ENCODE results near the gene PLK5.
"Not testable (repeated sequence)": the region's sequence is repeated elsewhere in the genome, so short reads cannot be mapped to it uniquely, and the experiment has no call there.

The PLK5 gene

DNA sequence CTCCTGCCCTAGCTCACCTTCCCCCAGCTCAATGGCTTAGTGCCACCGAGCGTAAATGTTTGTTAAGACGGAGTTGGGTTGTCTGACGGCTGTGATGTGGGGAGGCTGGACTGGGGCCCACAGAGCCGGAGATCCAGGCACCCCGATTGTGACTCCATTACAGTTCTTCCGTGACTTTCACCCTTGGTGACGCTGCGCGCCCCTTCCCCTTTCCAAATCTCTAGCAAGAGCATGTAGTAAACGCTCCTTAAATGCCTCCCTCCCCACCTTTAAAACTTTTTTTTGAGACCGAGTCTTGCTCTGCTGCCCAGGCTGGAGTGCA is 32.1 kb upstream of the PLK5 start:
- DNase-seq = no peak

DNA sequence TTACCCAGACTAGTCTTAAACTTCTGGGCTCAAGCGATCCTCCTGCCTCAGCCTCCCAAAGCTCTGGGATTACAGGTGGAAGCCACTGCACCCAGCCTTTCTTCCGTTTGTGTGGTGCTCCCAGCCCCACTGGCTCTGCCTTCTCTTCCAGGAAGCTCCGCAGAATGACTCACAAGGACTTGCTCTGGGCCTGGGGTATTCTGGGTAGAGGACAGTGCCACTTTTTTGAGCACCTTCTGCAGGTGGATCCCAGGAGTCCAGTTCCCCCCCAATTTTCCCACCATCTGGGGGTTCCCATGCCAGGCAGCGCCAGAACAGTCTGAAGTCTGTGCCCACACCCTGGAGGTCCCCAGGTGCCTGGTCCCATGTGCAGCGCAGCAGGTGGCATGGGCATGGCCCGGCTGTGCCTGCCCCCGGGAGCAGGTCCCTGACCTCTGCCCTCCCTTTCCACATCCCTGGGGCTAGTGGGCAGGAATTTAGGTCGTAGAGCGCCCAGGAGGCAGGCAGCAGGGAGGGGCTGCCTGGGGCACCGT is 31.3 kb upstream of the PLK5 start:
- DNase-seq = no peak

DNA sequence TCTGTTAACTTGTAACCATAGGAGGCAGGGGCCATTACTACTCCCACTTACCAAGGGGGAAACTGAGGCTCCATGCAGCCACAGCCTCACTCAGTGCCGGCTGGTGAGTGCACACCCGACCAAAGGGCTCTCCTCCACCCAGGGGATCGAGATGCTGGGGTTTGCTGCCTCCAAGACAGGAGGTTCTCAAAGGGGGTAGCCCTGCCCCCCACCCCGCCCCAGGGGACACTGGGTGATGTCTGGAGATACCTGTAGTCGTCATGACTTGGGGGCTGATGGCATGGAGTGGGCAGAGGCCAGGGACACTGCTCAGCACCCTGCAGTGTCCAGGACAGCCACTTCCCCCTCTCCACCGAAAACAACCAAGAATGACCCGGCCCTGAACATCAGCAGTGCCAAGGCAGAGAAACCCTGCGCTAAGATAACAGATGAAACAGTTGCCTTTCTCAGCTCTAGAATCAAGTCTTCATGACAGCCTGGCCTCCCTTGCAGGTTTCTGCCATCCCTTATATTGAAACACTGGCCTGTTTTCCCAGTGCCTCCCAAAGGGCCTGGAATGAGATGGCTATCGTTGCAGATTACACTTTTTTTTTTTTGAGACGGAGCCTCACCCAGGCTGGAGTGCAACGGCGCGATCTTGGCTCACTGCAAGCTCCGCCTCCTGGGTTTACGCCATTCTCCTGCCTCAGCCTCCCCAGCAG is 29.6 kb upstream of the PLK5 start:
- DNase-seq = no peak

DNA sequence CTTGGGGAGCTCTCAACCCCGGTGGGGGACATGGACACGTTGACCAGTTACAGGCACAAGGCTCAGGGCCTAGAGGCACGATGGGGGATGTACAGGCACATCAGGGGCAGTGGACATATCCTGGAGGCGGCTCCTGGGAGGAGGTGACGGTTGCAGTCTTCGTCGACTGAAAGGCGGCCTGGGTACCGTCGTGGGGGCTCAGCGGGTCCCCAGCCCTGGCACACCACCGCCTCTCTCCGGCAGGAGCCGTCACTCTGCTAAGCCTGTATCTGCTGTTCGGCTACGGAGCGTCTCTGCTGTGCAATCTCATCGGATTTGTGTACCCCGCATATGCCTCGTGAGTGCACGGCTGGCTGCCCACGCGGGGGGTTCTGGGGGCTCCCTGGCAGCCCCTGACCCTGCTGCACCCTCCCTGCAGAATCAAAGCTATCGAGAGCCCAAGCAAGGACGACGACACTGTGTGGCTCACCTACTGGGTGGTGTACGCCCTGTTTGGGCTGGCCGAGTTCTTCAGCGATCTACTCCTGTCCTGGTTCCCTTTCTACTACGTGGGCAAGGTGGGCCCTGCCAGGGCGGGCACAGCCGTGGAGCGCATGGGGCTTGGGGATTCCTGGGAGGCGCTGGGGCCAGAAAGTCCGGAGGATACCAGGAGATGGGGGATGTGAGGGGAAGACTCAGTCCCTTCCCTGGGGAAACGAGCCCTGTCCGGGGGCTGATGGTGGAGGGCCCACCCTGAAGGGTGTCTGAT is 28.7 kb upstream of the PLK5 start:
- DNase-seq = no peak

DNA sequence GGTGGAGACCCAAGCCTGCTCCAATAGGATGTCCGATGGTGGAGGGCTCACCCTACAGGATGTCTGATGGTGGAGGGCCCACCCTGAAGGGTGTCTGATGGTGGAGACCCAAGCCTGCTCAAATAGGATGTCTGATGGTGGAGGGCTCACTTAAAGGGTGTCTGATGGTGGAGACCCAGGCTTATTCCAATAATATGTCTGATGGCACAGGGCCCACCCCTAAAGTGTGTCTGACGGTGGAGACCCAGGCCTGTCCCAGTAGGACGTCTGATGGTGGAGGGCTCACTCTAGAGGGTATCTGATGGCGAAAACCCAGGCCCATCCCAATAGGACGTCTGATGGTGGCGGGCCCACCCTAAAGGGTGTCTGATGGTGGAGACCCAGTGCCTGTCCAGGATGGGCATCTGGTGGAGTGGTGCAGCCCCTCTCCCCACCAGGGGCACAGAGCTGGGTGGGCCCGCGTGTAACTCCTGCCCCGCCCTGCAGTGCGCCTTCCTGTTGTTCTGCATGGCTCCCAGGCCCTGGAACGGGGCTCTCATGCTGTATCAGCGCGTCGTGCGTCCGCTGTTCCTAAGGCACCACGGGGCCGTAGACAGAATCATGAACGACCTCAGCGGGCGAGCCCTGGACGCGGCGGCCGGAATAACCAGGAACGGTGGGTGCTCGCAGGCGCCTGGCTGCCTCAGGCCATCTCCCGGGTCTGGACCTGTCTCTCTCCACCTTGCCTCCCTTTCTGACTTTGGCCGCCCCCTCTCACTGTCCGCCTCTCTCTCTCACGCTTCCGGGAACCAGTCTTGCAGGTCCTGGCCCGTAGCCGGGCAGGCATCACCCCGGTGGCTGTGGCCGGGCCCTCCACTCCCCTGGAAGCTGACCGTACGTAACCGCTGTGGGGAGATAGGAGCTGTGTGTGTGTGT is 27.8 kb upstream of the PLK5 start:
- DNase-seq = no peak

DNA sequence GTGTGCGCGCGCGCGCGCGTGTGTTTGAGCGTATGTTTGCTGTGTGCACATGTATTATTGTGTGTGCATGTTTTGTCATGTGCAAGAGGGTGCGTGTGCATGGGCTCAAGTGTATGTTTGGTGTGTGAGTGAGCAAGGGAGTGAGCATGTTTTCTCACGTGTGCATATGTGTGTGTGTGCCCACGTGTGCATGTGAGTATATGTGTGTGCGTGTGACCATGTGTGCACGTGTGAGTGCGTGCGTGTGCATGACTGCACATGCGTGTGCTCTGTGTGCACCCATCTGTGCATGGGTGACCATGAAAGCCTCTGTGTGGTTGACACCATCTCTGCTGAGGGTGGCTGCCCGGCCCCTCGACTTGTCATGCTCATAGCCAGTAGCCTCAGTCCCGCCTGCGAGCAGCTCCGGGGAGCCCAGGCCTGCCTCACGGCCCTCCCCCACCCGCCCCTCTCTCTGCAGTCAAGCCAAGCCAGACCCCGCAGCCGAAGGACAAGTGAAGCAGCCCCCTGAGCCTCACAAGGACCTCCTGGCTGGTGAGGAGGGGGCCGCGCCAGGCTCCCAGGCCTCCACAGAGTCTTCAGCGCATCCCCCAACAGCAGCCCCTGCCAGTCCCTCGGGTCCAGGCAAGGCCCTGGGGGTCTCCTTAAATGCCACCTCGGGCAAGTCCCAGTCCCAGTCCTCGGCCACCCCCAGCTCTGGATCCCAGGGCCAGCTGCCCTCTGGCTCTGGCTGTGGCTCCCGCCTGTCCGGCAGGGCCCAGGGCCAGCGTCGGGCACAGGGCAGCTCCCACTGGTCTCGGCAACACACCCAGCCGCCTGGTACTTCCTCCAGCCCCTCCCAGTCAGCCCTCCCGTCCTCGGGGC is 26.9 kb upstream of the PLK5 start:
- DNase-seq = no peak

DNA sequence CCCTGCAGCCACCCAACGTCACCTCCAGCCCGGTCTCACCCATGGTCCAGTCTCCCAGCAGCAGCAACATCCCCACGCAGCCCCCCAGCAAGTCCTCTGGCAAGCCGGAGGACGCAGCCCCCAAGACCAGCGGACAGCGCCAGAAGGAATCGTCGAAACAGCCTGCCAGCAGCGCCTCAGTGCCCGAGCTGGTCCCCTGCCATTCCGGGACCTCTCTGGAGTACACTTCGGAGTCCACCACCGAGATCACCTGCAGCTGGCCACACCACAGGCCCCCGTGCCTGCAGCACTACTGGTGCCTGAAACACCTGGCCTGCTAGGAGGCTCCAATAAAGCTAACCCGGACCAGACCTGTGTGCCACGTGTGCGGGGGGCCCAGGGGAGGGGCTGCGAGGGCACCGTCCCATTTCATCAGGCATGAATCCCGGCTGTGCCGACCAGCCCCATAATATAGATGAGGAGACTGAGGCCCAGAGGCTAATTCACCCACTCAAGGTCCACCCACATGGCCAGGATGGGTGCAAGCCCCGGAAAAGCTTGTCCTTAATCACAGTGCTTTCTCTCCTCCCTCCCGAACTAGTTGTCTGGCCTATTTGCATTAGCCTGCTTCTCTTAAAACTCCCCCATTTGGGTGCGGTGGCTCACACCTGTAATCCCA is 26.2 kb upstream of the PLK5 start:
- no peak for DNase-seq

DNA sequence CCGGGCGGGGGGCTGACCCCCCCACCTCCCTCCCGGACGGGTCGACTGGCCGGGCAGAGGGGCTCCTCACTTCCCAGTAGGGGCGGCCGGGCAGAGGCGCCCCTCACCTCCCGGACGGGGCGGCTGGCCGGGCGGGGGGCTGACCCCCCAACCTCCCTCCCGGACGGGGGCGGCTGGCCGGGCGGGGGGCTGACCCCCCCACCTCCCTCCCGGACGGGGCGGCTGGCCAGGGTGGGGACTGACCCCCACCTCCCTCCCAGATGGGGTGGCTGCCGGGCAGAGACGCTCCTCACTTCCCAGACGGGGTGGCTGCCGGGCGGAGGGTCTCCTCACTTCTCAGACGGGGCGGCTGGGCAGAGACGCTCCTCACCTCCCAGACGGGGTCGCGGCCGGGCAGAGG is 24.6 kb upstream of the PLK5 start:
- not testable (repeated sequence) for DNase-seq

DNA sequence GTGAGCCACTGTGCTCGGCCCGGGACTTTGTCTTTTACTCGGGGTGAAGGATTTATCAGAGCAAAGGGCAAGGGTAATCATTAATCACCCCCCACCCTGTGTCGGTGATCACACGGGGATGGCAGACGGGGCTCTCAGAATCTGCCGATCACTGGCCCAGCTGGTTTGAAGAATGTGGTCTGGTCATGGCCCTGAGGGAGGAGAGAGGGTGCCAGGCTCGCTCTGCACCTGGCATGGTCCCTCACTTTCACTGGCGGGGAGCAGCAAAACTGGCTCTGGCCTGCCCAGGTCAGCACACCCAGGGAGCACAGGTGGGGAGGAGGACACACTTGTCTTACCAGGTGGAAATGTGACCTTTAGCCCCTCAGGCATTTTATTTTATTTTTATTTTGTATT is 22.7 kb upstream of the PLK5 start:
- peak; percentile 88 for DNase-seq

DNA sequence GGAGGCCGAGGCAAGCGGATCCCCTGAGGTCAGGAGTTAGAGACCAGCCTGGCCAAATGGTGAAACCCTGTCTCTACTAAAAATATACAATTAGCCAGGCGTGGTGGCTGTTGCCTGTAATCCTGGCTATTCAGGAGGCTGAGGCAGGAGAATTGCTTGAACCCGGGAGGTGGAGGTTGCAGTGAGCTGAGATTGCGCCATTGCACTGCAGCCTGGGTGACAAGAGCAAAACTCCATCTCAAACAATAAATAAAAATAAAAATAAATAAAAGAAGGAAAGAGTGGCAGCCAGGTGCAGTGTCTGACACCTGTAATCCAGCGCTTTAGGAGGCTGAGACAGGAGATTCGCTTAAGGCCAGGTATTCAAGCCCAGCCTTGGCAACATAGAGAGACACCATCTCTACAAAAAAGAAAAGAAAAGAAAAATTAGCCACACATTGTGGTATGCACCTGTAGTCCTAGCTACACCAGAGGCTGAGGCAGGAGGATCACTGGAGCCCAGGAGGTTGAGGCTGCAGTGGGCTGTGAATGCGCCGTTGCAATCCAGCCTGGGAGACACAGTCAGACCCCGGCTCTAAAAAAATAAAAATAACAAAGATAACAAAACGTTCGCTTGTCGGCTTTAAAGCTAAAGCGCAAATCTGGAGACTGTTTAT is 21.3 kb upstream of the PLK5 start:
- no peak for DNase-seq

DNA sequence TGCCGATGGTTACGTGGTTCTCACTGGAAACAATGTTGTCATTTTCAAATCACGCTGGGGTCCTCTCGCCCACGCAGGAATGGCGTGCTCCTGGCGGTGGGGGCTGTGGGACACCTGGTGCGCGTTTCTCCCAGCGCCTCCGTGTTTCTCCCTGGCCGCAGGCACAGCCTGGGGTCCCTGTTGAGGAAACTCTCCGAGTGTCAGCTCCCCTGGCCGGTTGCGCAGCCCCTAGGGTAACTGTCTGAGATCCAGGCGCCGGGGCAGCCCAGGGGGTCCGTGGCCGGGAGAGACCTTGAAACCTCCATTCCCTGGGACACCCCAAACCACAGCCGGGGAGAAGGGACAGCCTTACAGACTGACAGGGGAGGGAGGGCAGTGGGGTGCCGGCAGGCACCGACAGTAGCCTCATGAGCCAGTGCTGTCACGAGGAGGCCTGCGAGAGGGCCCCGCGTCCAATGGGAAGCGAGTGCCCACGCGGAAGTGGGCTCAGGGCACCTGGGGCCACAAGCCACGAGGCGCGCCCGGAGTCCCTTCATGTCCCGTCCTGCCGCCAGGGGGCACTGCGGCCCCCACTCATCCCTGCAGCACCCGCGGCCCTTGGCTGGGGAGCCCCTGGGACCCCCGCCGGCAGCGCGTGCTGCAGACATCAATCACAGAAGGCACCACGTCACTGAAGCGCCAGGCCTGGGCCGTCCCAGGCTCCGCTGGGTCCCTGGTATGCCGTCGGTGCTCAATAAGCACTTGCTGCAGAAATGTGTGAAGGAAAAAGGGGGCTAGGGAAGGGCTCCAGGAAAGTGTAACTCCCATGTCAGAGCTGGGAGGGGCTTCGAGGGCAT is 20.6 kb upstream of the PLK5 start:
- DNase-seq = peak; percentile 70

DNA sequence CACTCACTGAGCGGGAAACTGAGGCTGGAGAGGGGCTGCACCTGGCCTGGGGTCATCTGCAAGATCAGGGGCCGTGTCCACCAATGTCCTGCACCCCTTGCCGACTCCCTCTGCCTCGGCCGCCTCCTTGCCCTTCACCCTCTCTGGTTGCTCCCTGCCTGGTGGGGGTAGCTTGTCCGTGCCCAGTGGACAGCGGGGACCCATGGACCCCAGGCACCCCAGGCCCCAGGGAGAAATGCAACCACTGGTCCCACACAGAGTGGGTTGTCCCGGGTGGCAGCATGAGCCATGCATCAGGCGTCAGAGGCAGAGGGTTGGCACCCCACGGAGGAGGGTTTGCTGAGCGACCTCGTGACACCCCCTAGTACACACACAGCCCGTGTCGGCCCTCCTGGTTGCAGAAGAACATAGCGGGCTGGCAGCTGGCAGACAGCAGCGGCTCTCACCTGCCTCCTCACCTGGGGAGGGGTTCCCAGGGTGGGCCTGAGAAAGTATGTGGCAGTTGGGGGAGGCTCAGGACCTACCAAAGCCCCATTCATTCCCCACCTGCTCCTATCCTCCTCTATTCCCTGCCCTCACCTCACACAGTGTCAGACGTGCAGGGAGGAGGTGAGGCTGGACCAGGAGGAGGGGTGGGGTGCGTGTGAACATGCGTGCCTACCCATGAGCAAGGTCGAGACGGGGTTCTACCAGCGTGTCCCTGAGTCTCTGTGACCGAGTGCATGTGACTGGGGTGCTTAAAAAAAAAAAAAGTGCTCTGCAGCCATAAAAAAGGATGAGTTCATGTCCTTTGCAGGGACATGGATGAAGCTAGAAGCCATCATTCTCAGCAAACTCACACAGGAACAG is 19.7 kb upstream of the PLK5 start:
- no peak for DNase-seq

DNA sequence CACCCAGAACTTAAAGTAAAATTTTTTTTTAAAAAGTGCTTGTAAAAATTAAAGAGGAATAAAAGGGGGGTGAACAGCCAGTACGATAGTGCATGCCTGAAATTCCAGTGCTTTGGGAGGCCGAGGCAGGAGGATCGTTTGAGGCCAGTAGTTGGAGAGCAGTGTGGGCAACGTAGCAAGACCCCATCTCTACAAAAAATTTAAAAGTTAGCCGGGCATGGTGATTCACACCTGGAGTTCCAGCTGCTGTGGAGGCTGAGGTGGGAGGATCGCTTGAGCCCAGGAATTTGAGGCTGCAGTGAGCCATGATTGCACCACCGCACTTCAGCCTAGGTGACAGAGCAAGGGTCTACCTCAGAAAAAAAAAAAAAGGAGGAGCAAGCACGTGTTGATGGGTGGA is 18.9 kb upstream of the PLK5 start:
- no peak for DNase-seq

DNA sequence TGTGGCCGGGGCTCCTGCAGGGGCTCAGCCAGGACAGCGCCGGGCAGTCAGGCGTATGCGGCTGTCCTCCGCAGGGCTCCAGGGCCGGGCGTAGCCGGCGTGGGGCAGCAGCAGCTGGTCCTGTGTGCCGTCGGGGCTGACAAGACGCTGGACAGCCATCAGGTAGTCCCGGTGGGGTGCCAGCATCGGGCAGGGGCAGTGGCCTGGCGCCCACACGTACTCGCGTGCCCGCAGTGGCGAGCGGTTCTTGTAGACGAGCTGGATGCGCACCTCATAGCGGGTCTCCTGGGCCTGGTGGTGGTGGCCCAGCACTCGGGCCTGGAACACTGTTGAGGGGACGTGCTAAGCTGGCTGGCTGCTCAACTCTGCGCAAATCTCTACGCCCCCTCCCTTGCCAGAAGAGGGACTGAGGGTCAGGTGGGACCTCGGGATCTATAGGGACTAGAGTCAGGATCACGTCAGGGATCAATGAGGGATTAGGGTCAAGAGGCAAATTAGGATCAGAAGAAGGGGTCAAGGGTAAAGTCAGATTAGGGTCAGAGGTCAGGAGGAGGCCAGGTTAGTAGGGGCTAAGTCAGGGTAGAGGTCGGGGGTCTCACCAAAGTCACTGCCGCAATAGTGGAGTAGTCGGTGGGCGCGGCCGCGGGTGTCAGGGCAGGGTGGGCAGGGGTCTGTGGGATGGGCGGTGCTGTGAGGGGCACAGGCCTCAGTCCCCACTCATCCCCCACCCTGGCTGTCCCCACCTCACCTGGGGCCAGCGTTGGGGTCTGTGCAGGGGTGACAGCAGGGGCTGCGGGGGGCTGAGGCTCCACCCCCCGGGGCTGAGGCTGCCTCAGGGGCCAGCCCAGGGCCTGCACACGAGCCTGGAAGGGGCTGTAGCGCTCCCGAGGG is 17.6 kb upstream of the PLK5 start:
- DNase-seq = no peak

DNA sequence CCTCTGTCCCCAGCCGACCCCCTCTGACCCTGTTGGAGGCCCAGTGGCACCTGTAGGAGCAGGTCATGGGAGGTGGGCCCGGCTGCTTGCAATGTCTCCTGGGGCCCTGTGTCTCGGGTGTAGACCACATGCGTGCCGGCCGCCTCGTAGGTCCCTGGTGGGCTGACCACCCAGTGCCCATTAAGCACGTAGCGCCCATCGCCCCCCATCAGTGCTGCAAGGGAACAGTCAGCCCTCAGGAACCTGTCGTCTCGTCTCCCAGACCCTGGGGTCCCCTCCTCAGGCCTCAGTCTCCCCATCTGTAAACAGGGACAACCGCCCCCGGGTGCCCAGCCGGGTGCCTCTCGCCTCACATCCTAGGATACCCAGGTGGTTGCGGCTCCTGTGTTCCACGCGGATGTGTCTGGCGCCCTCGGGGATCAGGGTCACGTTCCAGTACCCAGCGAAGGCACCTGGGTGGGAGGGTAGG is 16.7 kb upstream of the PLK5 start:
- no peak for DNase-seq

DNA sequence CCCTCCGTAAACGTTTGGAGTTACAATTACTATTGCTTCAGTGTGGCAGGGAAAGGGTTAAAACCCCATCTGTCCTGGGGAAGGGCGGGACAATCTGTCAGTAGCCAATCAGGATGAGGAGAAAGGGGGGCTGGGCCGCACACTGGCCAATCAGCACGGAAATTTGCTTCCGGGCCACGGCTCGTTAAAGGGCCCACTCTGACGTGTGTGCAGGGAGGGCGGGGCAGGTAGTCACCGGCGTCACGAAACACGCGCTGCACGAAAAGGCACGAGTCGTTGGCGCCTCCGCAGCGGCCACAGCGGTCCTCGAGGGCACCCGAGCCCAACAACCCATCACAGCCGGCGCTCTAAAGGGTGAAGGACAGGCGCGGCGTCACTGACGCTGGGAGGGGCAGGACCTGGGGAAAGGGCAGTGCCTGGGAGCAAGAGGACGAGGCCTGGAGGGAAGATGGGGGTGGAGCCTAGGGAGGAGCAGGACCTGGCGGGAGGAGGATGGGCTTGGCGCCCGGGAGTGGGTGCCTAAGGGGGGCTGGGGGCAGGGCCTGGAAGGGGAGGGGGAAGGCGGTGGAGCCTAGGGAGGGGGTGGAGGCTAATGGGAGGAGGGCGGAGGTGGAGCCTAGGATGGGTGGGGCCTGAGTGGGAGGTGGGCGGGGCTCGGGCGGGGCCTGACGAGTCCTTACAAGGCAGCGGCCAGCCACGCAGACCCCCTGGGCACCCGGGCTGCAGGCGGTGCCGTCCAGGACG is 15.9 kb upstream of the PLK5 start:
- peak; percentile 94 for DNase-seq

DNA sequence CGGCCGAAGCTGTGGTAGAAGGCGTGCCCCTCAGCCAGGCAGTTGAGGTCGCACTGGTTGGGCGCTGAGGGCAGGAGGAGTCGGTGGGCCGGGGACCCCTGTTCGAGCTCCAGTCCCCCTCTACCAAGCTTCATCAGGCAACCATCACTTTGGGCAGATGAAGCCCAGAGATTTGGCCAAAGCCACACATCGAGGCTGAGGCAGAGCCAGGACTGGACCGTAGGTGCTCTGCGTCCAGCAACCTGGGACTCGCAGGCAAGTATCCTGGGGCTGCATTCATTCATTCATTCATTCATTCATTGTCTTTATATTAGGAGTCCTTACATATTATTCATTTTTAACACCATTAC is 15.4 kb upstream of the PLK5 start:
- DNase-seq = no peak
